Panc1 (cell line): ENCODE measurements around the gene DLG4. TPM values are rescaled to one million over a fixed set of nuclear protein-coding genes. Genes with fewer than 3 reads are reported as not detected.

Experiments used
- ATAC-seq: fragments of 200-7000 bp; cut with Tn5 transposase; 2 replicates; pipeline ENCODE4 v1.9.1; 2020; ENCODE audit warnings: mild to moderate bottlenecking, moderate library complexity
- BruUV-seq: library from RNA; stranded (reverse); fragments of 400-500 nt; replicated peaks from 2 replicates; lab custom pipeline; 2021; lab: Mats Ljungman, UMichigan
- CTCF ChIA-PET: fragments of 300-600 bp; sonication (Branson Sonifier 250); formaldehyde crosslinking; loops from one replicate; lab custom pipeline; 2022; ENCODE audit warnings: antibody characterized with exemption; lab: Charles Lee
- POLR2A ChIA-PET: fragments of 300-600 bp; sonication (Branson Sonifier 250); formaldehyde crosslinking; loops from one replicate; lab custom pipeline; 2022; ENCODE audit warnings: antibody characterized with exemption; lab: Charles Lee
- DNase-seq: peaks from one replicate; pipeline ENCODE4 v3.0.0-alpha.2; 2010; ENCODE audit warnings: low read depth, low spot score
- H3K27ac ChIP-seq: 2 replicates; pipeline ENCODE4 v1.5.1; 2011; ENCODE audit warnings: mild to moderate bottlenecking, low read length, inconsistent platforms
- H3K27me3 ChIP-seq: fragments of 200-500 bp; sonication (Bioruptor generic); 2 replicates; pipeline ENCODE4 v1.6.0; 2014; ENCODE audit warnings: low read length, inconsistent platforms; ENCODE audit not compliant: control insufficient read depth, insufficient read depth
- H3K36me3 ChIP-seq: fragments of 200-500 bp; sonication (Bioruptor generic); 2 replicates; pipeline ENCODE4 v1.5.1; 2014; ENCODE audit warnings: inconsistent platforms, mild to moderate bottlenecking, low read length, moderate library complexity; ENCODE audit not compliant: control insufficient read depth, insufficient read depth
- H3K4me1 ChIP-seq: 2 replicates; pipeline ENCODE4 v1.5.1; 2011; ENCODE audit warnings: inconsistent platforms, mild to moderate bottlenecking, low read length, moderate library complexity; ENCODE audit not compliant: control insufficient read depth, insufficient read depth
- H3K4me3 ChIP-seq, 2 experiments: 2 replicates each; pipeline ENCODE4 v1.5.1; 2011 to 2012; ENCODE audit warnings: low read depth in 2 of 2, low read length in 2 of 2, mild to moderate bottlenecking in 2 of 2, inconsistent platforms in 1 of 2, moderate library complexity in 1 of 2
- H3K9me3 ChIP-seq: fragments of 200-500 bp; sonication (Bioruptor generic); 2 replicates; pipeline ENCODE4 v1.5.1; 2014; ENCODE audit warnings: low read depth, mild to moderate bottlenecking, inconsistent platforms, low read length, moderate library complexity; ENCODE audit not compliant: control insufficient read depth, insufficient read depth
- CTCF ChIP-seq: fragments of 450-650 bp; IDR thresholded peaks from 2 replicates; pipeline ENCODE4 v1.5.1; 2017; ENCODE audit warnings: mild to moderate bottlenecking
- POLR2AphosphoS5 ChIP-seq: IDR thresholded peaks from 2 replicates; pipeline ENCODE4 v1.6.1; 2012; ENCODE audit warnings: mild to moderate bottlenecking, low read depth, low read length, moderate library complexity
- REST ChIP-seq, 2 experiments: IDR thresholded peaks; 2 replicates each; pipeline ENCODE4 v1.6.1; 2011 to 2012; ENCODE audit warnings: low read depth in 2 of 2, control low read depth in 1 of 2, low read length in 1 of 2, mild to moderate bottlenecking in 1 of 2, moderate library complexity in 1 of 2; ENCODE audit not compliant: insufficient read depth in 1 of 2
- SIN3A ChIP-seq: IDR thresholded peaks from 2 replicates; pipeline ENCODE4 v1.6.1; 2012; ENCODE audit warnings: low read depth, mild to moderate bottlenecking, low read length, moderate library complexity, borderline replicate concordance; ENCODE audit not compliant: insufficient read depth
- TCF7L2 ChIP-seq: IDR thresholded peaks from 2 replicates; pipeline ENCODE4 v1.6.1; 2011; ENCODE audit warnings: mild to moderate bottlenecking, low read depth, low read length, inconsistent platforms
- in situ Hi-C: cut with HindIII; loops from 2 replicates; pipeline ENCODE4 v1.10.0; 2016; ENCODE audit warnings: low sequenced_read_pairs, low pct_unique_long_range_greater_than_20kb
- intact Hi-C: fragments of 100-400 bp; cut with micrococcal nuclease; formaldehyde crosslinking; loops from one replicate; pipeline ENCODE4 v1.10.0; 2022; ENCODE audit not compliant: unreplicated experiment
- total RNA-seq: library from RNA; stranded (reverse); gene quantifications from one replicate; pipeline ENCODE4 v1.2.1, GENCODE V29; 2021; ENCODE audit not compliant: unreplicated experiment

DLG4 gene
- total RNA-seq, 1 experiment from 2014 or later = 32.4 TPM

- Histone ChIP-seq H3K4me1 (peaks cover 7% of the 10 kb centered on the region), H3K4me3 (no peak overlapping the region), H3K27me3 (no peaks in the 10 kb centered on the region), H3K9me3 (no peaks in the 10 kb centered on the region), H3K27ac (no peak overlapping the region), H3K36me3 (peaks cover 6% of the 10 kb centered on the region)
- no TSS peak for BruUV-seq
- intact Hi-C loops (no loop called here), in situ Hi-C loops (no loop called here)
- DNase-seq = no peak
- no peak for ATAC-seq
- ChIA-PET CTCF (interaction anchor here (0.7 kb wide), 1 partner anchor 17 kb away, joined by 4 read pairs; no protein-coding TSS in a partner anchor), POLR2A (no interaction called here)
- TF ChIP-seq POLR2AphosphoS5 = no peak
- no peak for TF ChIP-seq SIN3A
- no peak for TF ChIP-seq TCF7L2
- TF ChIP-seq CTCF = no peak
- TF ChIP-seq REST (IDR thresholded peaks at IDR 0.05; ENCODE audit: insufficient read depth in 1 of 2, low read depth in 2 of 2, low read length in 1 of 2) = no peak
These were observed 34.9 kb upstream of the DLG4 start for GRCh38 chr17:7254511-7254910.

GRCh38 chr17:7253082-7253481, 33.4 kb upstream of the DLG4 start:
- in situ Hi-C loops (no loop called here), intact Hi-C loops (no loop called here)
- ATAC-seq = no peak
- no peak for DNase-seq
- H3K27ac ChIP-seq = peak overlapping the region; percentile 92
- ChIA-PET POLR2A (no interaction called here), CTCF (no interaction called here)
- H3K27me3 ChIP-seq = no peaks in the 10 kb centered on the region
- H3K9me3 ChIP-seq = no peaks in the 10 kb centered on the region
- TSS peak; percentile 90 for BruUV-seq
- H3K4me3 ChIP-seq = peak overlapping the region; percentile 72 to 80
- peaks cover 16% of the 10 kb centered on the region for H3K4me1 ChIP-seq
- TF ChIP-seq SIN3A (no peak), TCF7L2 (no peak), CTCF (no peak), REST (IDR thresholded peaks at IDR 0.05; ENCODE audit: insufficient read depth in 1 of 2, low read depth in 2 of 2, low read length in 1 of 2) (no peak), POLR2AphosphoS5 (no peak)
- peaks cover 6% of the 10 kb centered on the region for H3K36me3 ChIP-seq
